Ovary (tissue), 3 donors: ENCODE results near the gene TP63.

ENCODE experiments used
- EP300 ChIP-seq: sonication (generic); formaldehyde crosslinking; IDR thresholded peaks from one replicate; pipeline ENCODE4 v1.6.1; 2017; ENCODE audit warnings: antibody characterized with exemption
- TF ChIP-seq, protein P1 (sequence below), 3 donors: fragments of 450-650 bp in 2 of 3; fragments of 200-600 bp in 1 of 3; IDR thresholded peaks; one replicate each; pipeline versions ENCODE4 v1.5.1 to v1.8.0; 2016 to 2022; ENCODE audit warnings: antibody characterized with exemption in 3 of 3, mild to moderate bottlenecking in 1 of 3
- donor health status: DM: no; HTN: no; CAD: no.

GRCh38 chr3:189792046-189792929 is 161.1 kb downstream of the TP63 start:
- TF ChIP-seq, protein P1, sequence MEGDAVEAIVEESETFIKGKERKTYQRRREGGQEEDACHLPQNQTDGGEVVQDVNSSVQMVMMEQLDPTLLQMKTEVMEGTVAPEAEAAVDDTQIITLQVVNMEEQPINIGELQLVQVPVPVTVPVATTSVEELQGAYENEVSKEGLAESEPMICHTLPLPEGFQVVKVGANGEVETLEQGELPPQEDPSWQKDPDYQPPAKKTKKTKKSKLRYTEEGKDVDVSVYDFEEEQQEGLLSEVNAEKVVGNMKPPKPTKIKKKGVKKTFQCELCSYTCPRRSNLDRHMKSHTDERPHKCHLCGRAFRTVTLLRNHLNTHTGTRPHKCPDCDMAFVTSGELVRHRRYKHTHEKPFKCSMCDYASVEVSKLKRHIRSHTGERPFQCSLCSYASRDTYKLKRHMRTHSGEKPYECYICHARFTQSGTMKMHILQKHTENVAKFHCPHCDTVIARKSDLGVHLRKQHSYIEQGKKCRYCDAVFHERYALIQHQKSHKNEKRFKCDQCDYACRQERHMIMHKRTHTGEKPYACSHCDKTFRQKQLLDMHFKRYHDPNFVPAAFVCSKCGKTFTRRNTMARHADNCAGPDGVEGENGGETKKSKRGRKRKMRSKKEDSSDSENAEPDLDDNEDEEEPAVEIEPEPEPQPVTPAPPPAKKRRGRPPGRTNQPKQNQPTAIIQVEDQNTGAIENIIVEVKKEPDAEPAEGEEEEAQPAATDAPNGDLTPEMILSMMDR (IDR thresholded peaks at IDR 0.05): no peak
- TF ChIP-seq EP300: no peak
